ENCODE data around the gene TCERG1L.
"Not testable (repeated sequence)": the region's sequence is repeated elsewhere in the genome, so short reads cannot be mapped to it uniquely, and the experiment has no call there.

TCERG1L gene

DNA sequence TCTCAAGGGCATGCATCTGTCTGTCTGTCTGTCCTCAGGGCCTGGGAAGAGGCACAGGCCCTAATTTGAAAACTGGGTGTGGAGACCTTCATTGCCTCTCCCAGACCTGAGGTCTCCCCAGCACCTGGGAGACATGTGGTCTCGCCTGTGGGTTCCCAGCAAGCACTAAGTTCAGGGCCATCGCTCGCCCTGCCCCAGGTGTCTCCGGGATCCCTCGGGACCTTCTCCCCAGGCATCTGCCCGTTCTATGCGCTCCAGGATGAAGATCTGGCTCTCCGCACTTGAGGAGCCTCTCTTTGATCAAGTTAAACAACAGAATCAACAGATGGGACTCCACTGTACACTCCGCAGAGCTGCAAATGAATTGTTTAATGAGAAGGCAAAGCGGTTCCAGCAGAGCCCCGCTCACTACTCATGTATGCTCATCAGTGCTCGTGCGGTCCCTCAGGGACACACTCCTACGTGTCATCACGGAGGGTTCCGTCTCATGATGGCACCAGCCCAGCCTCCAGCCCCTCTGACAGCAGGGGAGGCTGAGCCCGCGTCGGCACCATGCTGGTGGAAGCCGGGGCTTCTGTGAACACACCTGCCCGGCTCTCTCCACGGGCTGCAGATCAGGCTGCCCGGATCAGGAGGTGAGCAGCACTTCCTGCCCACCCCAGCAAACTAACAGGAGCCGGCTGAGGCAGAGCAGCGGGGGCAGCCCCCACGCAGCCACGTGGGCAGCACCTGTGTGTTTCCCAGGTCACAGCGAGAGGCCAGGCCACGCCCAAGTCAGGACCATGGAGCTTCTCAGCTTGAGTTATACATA, 132.8 kb downstream of the TCERG1L start:
- DNase-seq = no peak

DNA sequence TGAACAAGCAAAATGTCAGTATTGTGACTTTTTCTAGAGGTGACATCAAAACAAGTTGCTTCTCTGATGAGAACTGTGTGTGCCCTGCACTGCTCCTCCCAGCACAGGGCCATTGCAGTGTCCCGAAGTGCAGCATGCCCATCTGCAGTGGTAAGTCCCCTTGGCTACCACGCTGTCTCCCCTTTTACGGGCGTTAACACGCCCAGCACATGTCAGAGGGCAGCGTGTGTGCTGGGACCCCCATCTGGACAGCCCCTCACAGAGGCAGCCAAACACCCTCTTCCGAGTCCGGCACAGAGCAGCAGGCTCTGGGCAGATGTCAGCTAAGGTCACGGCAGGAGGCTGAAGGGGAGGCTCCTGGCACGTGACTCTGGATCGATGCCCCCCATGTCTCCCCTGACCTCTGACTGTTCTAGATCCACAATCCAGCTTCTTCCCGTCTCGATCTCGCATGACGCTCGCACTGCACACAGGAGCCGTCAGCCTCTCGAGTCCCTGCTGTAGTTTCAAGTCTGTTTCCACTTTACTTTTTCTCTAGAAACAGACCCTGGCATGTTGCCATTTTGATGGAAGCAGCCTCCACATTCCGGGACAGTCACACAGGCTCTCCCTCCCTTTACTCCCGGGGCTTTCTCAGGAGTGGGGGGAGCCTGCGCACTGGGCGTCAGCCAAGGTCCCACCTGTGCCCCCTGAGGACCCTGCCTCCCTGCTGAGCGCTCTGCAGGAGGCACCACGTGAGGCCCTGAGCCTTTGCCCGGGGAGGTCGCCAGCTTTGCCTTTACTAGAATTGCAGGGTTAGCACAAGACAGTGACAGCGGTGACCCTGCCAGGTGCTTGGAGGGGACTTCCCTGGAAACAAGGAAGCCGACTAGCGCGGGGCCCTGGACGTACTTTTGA, 133.8 kb downstream of the TCERG1L start:
- DNase-seq = no peak

DNA sequence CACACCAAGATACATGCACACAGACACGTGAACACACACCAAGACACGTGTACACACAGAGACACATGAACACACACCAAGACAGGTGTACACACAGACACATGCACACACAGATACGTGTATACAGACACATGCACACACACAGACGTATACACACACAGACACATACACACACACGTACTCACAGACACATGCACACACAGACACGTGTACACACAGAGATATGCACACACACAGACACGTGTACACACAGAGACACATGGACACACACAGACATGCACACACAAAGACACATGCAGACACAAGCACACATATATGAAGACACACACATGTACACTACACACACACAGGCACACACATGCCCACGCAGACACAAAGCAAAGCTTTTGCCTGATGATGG, 134.6 kb downstream of the TCERG1L start:
- no peak for DNase-seq

DNA sequence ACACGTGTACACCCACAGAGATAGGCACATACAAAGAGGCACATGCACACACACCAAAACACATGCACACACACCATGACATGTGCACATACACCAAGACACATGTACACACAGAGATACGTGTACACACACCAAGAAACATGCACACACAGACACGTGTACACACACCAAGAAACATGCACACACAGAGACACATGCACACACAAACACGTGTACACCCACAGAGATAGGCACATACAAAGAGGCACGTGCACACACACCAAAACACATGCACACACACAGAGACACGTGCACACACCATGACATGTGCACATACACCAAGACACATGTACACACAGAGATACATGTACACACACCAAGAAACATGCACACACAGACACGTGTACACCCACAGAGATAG, 135.2 kb downstream of the TCERG1L start:
- not testable (repeated sequence) for DNase-seq

DNA sequence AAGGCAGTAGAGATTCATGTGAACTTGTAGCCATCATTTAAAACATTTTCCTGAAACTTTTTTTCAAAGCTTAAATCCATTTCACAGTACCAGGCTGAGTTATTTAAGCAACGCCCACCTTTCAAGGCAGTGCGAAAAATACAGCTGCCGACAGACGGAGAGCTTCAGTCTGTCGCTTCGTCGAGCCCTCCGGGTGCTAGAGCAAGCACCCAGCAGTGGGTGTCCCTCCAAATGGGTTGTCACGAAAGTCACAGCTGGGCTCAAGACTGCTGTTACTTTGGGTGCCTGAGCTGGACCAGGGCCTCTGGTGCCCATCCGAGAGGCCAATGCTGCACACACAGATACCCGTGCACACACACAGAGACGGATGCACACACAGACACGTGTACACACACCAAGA, 135.6 kb downstream of the TCERG1L start:
- DNase-seq = no peak

DNA sequence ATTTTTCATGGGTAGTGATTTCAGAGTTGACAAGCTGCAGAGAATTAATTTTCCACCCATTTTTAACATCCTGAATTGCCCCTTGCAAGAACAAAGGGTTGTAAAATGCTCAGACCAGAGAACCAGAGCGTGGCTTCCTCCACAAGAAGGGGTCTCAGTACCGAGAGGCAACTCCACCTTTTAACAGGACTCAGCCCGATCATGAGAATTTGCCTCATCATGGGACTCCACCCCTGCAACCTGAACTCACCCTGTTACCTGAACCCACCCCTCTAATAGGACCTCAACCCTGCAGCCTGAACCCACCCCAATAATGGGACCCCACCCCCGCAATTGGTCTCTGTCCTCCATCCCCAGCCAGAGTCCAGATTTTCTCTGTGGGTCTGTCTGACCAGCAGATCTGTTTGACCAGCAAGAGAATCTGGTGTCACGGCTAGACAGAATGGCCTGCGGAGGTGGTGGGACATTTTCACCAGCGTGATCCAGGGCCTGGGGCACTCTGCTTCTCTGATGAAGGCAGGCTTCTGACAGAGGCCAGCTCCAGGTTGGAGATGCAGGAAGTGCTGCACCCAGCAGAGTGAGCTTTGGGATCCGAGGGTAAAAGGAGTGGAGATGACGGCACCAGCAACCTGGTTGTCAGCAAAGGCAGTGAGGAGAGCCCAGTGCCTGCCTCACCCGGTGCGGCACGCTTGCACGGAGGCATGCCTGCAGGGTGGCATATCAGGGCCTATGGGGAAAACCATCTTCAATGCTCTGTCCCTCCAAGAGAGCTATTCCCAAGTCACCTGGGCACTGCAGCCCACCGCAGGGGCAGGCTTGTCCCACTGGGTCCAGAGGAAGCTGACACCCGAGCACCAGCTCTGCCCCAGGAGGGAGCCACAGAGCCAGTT, 136.6 kb downstream of the TCERG1L start:
- no peak for DNase-seq

DNA sequence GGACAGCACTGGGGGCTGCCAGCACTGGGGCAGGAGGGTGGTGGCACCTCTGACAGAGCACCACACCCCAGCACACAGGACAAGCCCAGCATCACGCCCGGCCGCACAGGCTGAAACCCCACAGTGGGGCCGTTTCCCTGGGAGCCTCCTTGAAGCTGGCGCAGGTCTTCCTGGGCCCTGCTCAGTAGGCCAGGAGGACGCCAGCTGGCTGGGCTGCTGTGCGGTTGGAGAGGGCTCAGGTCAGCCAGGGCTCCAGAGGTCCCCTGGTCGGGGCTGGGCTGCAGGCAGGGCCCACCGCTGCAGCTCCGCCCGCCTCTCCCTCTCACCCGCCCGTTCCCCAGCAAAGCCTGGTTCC, 137.3 kb downstream of the TCERG1L start:
- no peak for DNase-seq

DNA sequence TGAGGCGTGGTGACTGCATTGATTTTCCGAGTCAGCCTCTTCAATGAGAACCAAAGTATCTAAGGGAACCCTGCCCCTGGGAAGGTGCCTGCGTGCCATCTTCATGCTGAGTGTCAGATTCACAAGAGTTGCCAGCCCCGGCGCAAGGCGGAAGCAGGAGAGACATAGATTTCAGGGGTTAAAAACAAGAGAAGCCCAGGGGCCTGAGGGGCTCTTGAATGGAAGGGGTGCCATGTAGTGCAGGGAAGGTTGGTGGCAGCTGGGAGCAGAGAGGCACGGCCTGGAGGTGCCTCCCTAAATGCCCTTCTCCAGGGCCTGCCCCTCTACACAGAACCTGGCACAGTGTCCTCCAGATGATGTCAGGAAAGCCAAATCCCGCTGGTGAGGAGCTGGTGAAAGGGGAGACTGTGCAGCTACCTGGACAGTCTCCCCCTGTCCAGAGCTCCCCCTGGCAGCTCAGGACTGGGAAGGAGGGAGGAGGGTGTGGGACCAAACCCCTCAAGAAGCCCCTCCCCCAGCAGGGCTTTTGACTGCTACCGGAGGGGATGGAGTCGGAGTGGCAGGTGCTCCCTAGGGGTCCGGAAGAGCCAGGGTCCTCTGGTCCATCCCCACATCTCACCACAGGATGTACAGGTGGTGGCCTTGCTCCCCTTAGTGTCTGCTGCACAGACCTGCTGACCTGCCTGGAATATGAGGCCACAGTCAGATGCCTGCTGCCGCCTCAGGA, 137.9 kb downstream of the TCERG1L start:
- no peak for DNase-seq

DNA sequence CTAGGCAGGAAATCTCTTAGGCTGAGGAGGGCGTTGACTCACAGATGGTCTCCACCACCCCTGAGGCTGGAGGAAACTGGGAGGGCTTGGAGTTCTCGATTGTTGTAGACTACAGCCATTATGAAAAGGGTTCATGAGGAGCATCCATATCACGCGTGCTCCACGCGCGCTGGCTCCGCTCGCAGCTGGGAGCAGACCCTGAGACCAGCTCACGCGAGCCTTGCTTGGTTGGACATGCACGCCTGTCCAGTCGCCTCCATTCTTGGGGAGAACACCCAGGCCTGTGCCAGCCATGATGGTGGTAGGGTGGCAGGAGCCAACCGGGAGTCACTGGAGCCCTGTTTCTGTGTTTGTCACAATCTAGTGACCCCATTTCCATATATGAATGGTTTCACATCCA, 139.1 kb downstream of the TCERG1L start:
- DNase-seq = no peak

DNA sequence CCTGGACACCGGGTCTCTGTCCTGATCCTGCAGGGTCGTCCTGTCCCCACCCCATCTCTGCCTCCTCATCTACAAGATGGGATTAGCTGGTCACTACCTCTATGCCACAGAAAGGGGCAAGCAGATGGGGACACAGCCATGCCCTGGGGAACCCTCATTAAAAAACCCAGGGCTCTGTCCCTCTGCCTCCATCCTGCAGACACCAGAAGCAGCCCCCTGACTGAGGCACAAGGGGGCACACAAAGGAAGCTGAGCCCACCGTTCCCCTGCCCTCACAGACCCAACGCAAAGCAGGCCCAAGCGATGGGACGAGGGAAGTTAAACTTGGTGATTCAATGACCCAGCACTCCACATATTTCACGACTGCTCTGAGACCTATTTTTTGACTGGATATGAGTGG, 142.4 kb downstream of the TCERG1L start:
- DNase-seq = no peak

DNA sequence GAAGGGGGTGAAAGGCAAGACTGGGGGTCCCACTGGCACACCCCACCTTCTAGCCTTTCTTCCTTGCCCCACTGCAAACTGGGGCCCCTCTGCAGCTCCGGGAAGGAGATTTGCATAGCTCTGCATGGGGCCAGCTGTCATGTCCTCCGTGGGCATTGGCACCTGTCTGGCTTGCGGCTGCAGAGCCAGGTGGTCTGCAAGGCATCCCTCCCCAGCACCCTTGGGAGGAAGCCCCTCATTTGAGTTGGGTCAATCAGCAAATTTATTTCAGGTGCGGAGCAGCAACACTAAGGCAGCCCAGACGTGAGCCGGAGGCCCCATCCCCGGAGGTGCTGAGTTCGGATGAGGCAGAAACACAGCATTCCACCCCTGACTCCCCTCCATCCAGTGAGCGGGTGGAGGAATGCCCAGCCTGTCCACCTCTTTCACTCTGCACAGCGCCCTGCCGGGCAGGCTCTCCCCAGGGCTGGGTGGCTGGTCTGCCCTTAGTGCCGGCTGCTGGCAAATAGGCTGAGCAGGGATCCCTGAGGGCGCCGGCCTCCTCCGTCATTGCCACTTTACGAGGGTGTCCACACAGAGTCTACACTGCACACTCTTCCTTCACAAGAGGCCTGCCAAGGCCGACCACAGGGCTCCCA, 143.2 kb downstream of the TCERG1L start:
- no peak for DNase-seq

DNA sequence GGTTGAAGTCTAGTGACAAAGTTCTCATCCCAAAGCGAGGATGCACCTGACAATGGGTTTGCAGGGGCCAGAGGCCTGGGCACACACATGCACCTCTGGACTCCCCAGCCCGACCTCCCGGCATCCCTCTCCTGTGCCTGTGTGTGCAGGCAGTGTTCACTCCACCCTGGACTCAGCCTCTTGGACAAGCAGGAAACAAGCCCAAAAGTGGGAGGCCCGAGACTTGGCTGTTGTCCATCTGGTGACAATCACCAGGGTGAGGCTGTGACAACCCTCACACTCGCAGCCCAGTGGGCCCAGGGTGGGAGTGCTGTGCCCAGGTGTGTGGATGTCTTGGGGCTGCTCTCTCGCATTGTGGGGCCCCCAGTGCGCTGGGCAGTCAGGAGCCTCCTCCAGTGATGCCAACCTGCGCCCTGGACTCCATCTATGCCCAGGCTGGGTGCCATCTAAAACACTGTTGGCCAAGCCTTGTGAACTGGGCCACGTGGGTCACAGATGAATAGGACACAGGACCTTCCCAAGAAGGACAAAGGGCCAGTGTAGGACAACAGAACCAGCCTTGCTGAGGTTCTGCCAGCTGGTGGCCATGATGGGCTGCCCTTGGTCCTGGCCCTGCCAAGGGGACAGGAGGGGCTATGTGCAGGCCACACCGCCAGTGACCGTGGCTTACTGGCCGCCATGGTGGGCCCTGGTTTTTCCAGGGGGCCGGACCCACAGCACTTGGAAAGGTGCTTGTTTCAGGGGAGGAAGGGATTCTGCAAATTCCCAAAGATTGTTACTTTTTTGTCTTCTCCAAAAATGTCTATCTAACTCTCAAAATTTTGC, 144.3 kb downstream of the TCERG1L start:
- DNase-seq = no peak

DNA sequence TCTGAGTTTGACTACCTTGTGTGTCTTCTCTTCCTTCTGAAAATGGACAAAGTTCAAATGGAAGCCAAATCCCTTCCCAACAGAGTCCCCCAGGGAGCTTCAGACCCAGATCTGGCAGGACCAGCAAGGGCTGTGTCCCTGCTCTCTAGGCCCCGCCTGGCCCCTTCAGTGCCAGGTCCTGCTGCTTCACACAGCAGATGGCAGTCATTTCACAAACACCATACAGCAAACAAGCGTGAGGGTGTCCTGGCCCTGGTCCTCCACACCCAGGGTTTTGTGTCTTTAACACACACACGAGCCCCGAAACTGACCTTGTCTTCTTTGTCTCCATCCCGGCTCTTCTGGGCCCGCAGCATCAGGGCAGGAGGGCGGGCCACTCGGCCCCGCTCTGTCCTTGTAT, 145.0 kb downstream of the TCERG1L start:
- no peak for DNase-seq

DNA sequence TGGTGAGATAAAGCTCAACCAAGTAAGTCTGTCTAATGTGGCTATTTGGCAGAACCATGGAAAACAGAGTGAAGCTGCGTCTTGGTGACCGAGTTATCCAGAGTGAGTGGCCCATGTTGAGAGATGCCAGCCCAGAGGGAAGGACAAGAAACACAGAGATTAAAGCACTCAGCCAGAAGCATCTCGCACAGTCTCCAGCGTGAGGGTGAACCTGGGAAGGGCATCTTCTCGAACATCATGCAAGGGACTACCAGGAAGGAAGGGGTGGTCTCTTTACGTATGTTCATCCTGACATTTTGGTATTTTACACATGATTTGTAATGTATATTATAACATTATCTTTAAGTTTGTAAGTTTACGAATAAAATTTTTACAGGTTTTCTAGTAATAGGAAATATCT, 146.4 kb downstream of the TCERG1L start:
- DNase-seq = no peak

DNA sequence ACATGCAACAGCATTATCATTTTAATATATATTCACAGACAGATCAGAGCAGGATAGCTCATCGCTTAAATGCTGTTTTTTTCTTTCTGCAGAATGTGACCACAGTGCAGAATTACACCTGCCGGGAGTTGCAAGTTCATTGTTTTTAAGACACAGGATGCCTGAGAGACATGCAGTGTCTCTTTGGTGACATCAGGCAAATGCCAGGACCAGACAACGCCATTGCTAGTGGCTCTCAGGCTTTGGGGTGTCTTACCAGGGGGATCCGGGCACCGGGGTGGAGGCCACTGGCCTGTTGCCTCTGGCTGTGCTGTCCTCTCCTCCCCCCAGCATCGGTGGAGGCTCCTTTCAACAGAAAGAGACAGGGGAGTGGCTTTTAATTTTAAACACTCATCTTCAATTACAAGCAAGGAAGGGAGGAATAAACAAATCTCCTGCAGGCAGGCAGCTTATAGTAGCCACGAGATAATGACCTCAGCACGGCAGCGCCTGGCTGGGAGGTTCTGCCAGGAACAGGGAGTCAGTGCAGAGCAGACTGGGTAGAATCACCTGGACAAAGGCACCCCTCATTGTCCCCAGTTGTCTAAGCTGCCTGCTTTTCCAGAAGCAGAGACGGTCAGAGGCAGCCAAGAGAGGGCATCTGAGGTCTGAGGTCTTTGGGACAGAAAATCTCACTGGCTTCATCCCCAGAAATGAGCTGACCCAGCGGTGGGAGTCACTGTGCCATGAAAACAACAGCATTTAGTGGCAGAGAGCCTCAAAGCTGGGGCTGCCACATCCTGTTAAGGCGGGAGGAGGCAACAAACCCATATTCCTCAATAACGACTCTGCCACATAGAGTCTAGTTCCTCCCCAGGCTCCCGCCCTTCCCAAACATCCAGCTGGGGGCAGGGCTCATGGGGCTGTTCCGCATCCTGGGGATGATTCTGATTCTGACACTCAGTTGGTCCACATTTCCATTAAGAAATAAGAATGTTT, 148.4 kb downstream of the TCERG1L start:
- DNase-seq = no peak

DNA sequence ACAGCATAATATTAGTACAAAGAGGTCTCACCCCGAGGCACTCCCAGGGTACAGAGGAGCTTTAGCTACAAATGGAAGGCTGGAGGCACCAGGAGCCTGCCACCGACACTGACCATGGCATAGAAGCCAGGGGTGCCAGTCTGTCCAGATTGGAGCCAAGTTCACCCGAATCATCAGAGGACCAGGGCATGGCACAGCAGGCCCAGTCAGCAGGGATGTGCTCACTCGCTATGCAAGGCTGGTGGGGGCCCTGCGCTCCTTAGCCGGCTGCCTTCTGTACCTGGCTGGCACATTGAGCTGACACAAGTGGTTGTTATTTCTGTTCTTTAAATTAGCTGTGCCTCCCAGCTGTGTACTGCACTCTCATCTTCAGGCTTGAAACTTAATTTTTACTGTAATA, 149.3 kb downstream of the TCERG1L start:
- DNase-seq = no peak

DNA sequence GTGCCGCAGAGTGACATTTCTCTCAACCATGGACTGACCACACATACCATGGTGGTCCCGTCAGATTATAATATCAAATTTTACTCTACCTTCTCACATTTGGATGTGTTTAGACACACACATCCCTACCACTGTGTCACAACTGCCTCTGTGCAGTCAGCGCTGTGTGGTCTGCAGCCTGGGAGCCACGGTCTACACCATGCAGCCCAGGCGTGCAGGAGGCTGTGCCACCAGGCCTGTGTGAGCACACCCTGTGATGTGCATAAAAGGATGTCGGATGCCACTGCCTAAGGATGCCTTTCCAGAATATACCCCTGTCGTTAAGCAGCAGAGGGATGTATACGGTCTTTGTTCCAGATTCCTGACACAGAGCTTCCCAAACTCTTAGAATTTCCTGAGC, 150.4 kb downstream of the TCERG1L start:
- DNase-seq = no peak

DNA sequence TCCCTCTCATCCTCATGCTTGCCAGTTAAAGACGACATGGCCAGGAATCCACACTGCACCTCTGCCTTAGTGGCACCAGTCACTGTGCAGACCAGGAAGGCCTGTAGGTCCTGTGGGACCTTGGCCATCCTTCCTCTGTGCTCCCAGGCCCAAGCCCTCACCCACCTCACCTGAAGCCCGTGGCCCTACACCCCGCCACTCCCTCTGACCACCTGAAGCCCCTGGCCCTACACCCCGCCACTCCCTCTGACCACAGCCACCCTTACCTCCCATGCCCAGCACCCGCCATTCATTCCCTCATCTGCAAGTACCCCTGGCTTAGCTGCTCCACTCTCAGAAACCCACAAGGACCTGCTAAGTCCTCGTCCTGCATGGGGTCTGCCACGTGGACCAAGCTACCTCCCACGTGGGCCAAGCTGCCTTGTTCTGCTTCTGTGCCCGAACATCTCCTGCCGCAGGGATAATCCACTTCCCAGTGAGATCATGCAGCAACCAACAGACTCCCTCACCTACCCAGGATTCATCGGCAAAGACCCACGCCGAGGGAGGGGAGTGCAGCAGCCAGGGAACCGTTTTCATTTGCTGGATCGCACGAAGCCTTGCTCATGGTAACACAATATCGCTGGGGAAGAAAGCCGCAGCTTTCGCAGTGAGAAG, 151.2 kb downstream of the TCERG1L start:
- no peak for DNase-seq

DNA sequence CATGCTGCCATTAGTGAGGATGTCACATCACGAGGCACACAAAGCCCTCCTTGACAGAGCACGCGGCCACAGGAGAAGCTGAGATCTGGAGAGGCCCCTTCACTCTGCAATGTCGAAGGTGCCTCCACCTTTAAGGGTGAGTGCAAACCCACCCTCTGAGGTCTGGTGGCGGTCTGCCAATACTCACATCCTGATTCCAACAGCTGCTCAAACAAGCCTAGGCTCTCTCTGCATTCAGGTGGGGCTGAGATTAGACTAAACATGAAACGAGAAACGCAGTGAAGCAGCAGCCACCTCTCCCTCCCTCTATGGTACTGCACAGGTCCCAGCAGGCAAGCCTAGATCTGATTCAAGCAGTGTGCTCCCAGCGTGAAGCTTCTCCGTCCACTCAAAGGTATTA, 151.8 kb downstream of the TCERG1L start:
- no peak for DNase-seq

Data from 8988T (cell line).